DOHH2 (cell line): ENCODE measurements around the gene AFAP1.

ENCODE experiments used
- H3F3A ChIP-seq: fragments of 200-600 bp; sonication (generic), shearing (Covaris generic); 2 replicates; pipeline ENCODE4 v1.6.0; 2016; ENCODE audit warnings: antibody characterized with exemption, mild to moderate bottlenecking; ENCODE audit not compliant: control insufficient read depth, insufficient read depth
- H3K27ac ChIP-seq: fragments of 200-600 bp; sonication (generic); 2 replicates; pipeline ENCODE4 v1.5.1; 2014; ENCODE audit warnings: low read depth, mild to moderate bottlenecking, low read length, moderate library complexity
- H3K27me3 ChIP-seq: fragments of 200-600 bp; sonication (generic); 2 replicates; pipeline ENCODE4 v1.6.1; 2014; ENCODE audit warnings: mild to moderate bottlenecking, low read length, mixed read lengths; ENCODE audit not compliant: control insufficient read depth
- H3K36me3 ChIP-seq: fragments of 200-600 bp; sonication (generic); 2 replicates; pipeline ENCODE4 v1.6.1; 2014; ENCODE audit warnings: mild to moderate bottlenecking, low read length, moderate library complexity, mixed read lengths; ENCODE audit not compliant: control insufficient read depth
- H3K4me1 ChIP-seq: fragments of 200-600 bp; sonication (generic); 2 replicates; pipeline ENCODE4 v1.6.1; 2014; ENCODE audit warnings: mild to moderate bottlenecking, low read length, mixed read lengths; ENCODE audit not compliant: control insufficient read depth
- H3K4me2 ChIP-seq: fragments of 200-600 bp; sonication (generic); 2 replicates; pipeline ENCODE4 v1.6.0; 2014; ENCODE audit warnings: mild to moderate bottlenecking, low read length, moderate library complexity
- H3K4me3 ChIP-seq: fragments of 200-600 bp; sonication (generic); 2 replicates; pipeline ENCODE4 v1.5.1; 2014; ENCODE audit warnings: mild to moderate bottlenecking, low read length, mixed read lengths
- H3K79me2 ChIP-seq: fragments of 200-600 bp; sonication (generic); 2 replicates; pipeline ENCODE4 v1.6.1; 2014; ENCODE audit warnings: mild to moderate bottlenecking, low read length, mixed read lengths; ENCODE audit not compliant: control insufficient read depth
- H3K9me2 ChIP-seq: fragments of 200-600 bp; sonication (generic); replicated peaks from 2 replicates; pipeline ENCODE4 v1.6.1; 2014; ENCODE audit warnings: mild to moderate bottlenecking, low read length, mixed read lengths; ENCODE audit not compliant: control insufficient read depth
- H3K9me3 ChIP-seq: fragments of 200-600 bp; sonication (generic); 2 replicates; pipeline ENCODE4 v1.6.1; 2014; ENCODE audit warnings: antibody characterized with exemption, low read length, mixed read lengths; ENCODE audit not compliant: control insufficient read depth, insufficient read depth
- H4K20me1 ChIP-seq: fragments of 200-600 bp; sonication (generic); 2 replicates; pipeline ENCODE4 v1.6.0; 2014; ENCODE audit warnings: low read depth, mild to moderate bottlenecking, antibody characterized with exemption, low read length, moderate library complexity; ENCODE audit not compliant: control insufficient read depth, insufficient read depth
- EZH2phosphoT487 ChIP-seq: fragments of 200-600 bp; sonication (generic); IDR thresholded peaks from 2 replicates; pipeline ENCODE4 v1.6.1; 2017; ENCODE audit warnings: borderline replicate concordance, mild to moderate bottlenecking, antibody characterized with exemption, low read length, moderate library complexity, mixed read lengths
- TF ChIP-seq, protein P1 (sequence below): fragments of 200-600 bp; sonication (generic); IDR thresholded peaks from one replicate; pipeline ENCODE4 v1.5.1; 2014; ENCODE audit warnings: antibody characterized with exemption, mild to moderate bottlenecking, low read depth, low read length; ENCODE audit not compliant: poor library complexity, severe bottlenecking

AFAP1 gene

GRCh38 chr4:7742807-7743280 is 196.8 kb downstream of the AFAP1 start:
- H3K4me1 ChIP-seq = no peaks in the 10 kb centered on the region
- H3K9me3 ChIP-seq = no peaks in the 10 kb centered on the region
- H3K4me3 ChIP-seq = no peak overlapping the region
- no peaks in the 10 kb centered on the region for H4K20me1 ChIP-seq
- TF ChIP-seq, protein P1, sequence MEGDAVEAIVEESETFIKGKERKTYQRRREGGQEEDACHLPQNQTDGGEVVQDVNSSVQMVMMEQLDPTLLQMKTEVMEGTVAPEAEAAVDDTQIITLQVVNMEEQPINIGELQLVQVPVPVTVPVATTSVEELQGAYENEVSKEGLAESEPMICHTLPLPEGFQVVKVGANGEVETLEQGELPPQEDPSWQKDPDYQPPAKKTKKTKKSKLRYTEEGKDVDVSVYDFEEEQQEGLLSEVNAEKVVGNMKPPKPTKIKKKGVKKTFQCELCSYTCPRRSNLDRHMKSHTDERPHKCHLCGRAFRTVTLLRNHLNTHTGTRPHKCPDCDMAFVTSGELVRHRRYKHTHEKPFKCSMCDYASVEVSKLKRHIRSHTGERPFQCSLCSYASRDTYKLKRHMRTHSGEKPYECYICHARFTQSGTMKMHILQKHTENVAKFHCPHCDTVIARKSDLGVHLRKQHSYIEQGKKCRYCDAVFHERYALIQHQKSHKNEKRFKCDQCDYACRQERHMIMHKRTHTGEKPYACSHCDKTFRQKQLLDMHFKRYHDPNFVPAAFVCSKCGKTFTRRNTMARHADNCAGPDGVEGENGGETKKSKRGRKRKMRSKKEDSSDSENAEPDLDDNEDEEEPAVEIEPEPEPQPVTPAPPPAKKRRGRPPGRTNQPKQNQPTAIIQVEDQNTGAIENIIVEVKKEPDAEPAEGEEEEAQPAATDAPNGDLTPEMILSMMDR = no peak
- TF ChIP-seq EZH2phosphoT487 = no peak
- H3K27ac ChIP-seq = no peak overlapping the region
- H3K4me2 ChIP-seq = no peak overlapping the region
- H3K79me2 ChIP-seq = no peaks in the 10 kb centered on the region
- no peaks in the 10 kb centered on the region for H3K9me2 ChIP-seq
- no peaks in the 10 kb centered on the region for H3K27me3 ChIP-seq
- H3F3A ChIP-seq = no peaks in the 10 kb centered on the region
- H3K36me3 ChIP-seq = no peaks in the 10 kb centered on the region

- Histone ChIP-seq H4K20me1 (no peaks in the 10 kb centered on the region), H3K27ac (no peak overlapping the region), H3K79me2 (no peaks in the 10 kb centered on the region), H3K9me3 (no peaks in the 10 kb centered on the region), H3K9me2 (no peaks in the 10 kb centered on the region), H3K36me3 (no peaks in the 10 kb centered on the region), H3K4me2 (no peak overlapping the region), H3F3A (no peaks in the 10 kb centered on the region), H3K4me3 (no peak overlapping the region), H3K27me3 (no peaks in the 10 kb centered on the region), H3K4me1 (no peaks in the 10 kb centered on the region)
- TF ChIP-seq EZH2phosphoT487 = no peak
- TF ChIP-seq, protein P1 = no peak
These were observed 197.5 kb downstream of the AFAP1 start for GRCh38 chr4:7741946-7742806.

- Histone ChIP-seq H3K9me2 (no peaks in the 10 kb centered on the region), H3K4me1 (no peaks in the 10 kb centered on the region), H3K27ac (no peak overlapping the region), H4K20me1 (no peaks in the 10 kb centered on the region), H3F3A (no peaks in the 10 kb centered on the region), H3K27me3 (no peaks in the 10 kb centered on the region), H3K9me3 (no peaks in the 10 kb centered on the region), H3K4me3 (no peak overlapping the region), H3K79me2 (no peaks in the 10 kb centered on the region), H3K4me2 (no peak overlapping the region), H3K36me3 (no peaks in the 10 kb centered on the region)
- TF ChIP-seq EZH2phosphoT487 = no peak
- TF ChIP-seq, protein P1 = no peak
These were observed 198.7 kb downstream of the AFAP1 start for GRCh38 chr4:7740866-7741525.
